Dendritic cell treated with granulocyte-macrophage colony-stimulating factor and Interleukin-4, amounts not matched to agents 40 ng/mL and 50 ng/mL, for 4 days (primary cell): ENCODE measurements around the gene RFNG.

Experiments used
- H3K27ac Mint-ChIP-seq: one replicate; pipeline ENCODE4 v1.8.0; 2022; ENCODE audit warnings: mild to moderate bottlenecking, mixed read lengths
- H3K27me3 Mint-ChIP-seq: one replicate; pipeline ENCODE4 v1.8.0; 2022; ENCODE audit warnings: mild to moderate bottlenecking, mixed read lengths
- H3K36me3 Mint-ChIP-seq: one replicate; pipeline ENCODE4 v1.8.0; 2022; ENCODE audit warnings: low read depth, mixed read lengths
- H3K4me1 Mint-ChIP-seq: one replicate; pipeline ENCODE4 v1.8.0; 2022; ENCODE audit warnings: low read depth, mixed read lengths
- H3K4me3 Mint-ChIP-seq: one replicate; pipeline ENCODE4 v1.8.0; 2022; ENCODE audit warnings: mild to moderate bottlenecking, moderate library complexity, mixed read lengths
- H3K9me3 Mint-ChIP-seq: one replicate; pipeline ENCODE4 v1.8.0; 2022; ENCODE audit warnings: mixed read lengths
- intact Hi-C: fragments of 100-400 bp; cut with micrococcal nuclease; formaldehyde crosslinking; loops from one replicate; pipeline ENCODE4 v1.15.0; 2022

RFNG gene

GRCh38 chr17:82051776-82052637 lies at the start of gene RFNG, which contains the start of gene GPS1:
RFNG (minus strand) TSS chr17:82051811; CDS start chr17:82051766, 45 bp downstream.
GPS1 (plus strand) TSS chr17:82051898; CDS start chr17:82051932, 34 bp downstream.
- Mint-ChIP-seq H3K4me3 (peak within 1 kb of the TSS; percentile 94), H3K27me3 (no peaks in the 10 kb centered on the region), H3K4me1 (peaks cover 46% of the 10 kb centered on the region), H3K36me3 (peaks cover 83% of the 10 kb centered on the region), H3K9me3 (no peaks in the 10 kb centered on the region), H3K27ac (peak within 1 kb of the TSS; percentile 87)
- intact Hi-C loops, result loop anchor here (1.0 kb wide), 1 partner anchor 15 kb away; the partner anchor contains the start of gene DCXR

- H3K4me3 Mint-ChIP-seq, result no peak overlapping the region
- peaks cover 41% of the 10 kb centered on the region for H3K4me1 Mint-ChIP-seq
- peaks cover 5% of the 10 kb centered on the region for H3K27me3 Mint-ChIP-seq
- intact Hi-C loops, result loop anchor here (10.0 kb wide), 1 partner anchor 67 kb away; the partner anchor contains the start of genes DCXR and RAC3
- H3K9me3 Mint-ChIP-seq, result no peaks in the 10 kb centered on the region
- H3K27ac Mint-ChIP-seq, result no peak overlapping the region
- H3K36me3 Mint-ChIP-seq, result peaks cover 24% of the 10 kb centered on the region
Observed at GRCh38 chr17:82101301-82101715, 49.7 kb upstream of the RFNG start.

DNA sequence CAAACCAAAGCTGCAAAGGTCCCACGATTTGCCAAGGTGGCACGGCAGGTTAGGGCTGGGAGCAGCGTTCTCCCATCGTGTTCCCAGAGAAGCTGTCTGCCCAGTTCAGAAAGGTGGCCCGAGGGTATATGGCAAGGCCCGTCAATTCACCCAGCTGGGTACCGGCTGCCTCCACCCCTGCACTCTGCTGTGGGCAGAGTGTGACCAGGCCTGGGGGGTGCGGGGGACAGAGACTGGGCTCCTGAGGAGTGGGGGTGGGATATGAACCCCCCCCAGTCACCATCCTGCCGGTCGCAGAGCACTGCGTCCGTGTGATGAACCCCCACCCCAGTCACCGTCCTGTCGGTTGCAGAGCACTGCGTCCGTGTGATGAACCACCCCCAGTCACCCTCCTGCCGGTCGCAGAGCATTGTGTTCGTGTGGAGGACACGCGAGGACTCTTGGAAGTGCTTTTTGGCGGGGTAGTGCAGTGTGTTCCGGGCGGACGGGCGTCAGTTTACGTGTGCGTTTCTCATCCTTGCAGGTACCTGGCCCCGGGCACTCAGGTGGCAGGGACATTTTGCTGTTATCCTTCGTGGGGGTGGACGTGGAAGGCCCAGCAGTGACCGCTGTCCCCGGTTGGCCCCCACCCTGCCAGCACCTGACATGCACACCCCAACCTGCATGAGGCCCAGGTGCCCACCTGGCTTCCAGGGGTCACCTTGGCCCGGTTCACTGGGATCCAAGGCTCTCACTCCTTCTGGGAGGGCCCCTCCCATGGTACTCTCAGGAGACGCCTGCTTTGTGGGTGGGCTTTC lies 49.1 kb upstream of the RFNG start:
- peaks cover 41% of the 10 kb centered on the region for H3K4me1 Mint-ChIP-seq
- intact Hi-C loops, result loop anchor here (10.0 kb wide), 1 partner anchor 66 kb away; the partner anchor contains the start of genes DCXR and RAC3
- H3K9me3 Mint-ChIP-seq, result no peaks in the 10 kb centered on the region
- H3K27me3 Mint-ChIP-seq, result peaks cover 5% of the 10 kb centered on the region
- H3K36me3 Mint-ChIP-seq, result peaks cover 30% of the 10 kb centered on the region
- no peak overlapping the region for H3K4me3 Mint-ChIP-seq
- H3K27ac Mint-ChIP-seq, result no peak overlapping the region

GRCh38 chr17:82098939-82099763 lies 47.5 kb upstream of the RFNG start:
- H3K27me3 Mint-ChIP-seq, result peaks cover 5% of the 10 kb centered on the region
- peak overlapping the region; percentile 81 for H3K4me3 Mint-ChIP-seq
- H3K9me3 Mint-ChIP-seq, result no peaks in the 10 kb centered on the region

DNA sequence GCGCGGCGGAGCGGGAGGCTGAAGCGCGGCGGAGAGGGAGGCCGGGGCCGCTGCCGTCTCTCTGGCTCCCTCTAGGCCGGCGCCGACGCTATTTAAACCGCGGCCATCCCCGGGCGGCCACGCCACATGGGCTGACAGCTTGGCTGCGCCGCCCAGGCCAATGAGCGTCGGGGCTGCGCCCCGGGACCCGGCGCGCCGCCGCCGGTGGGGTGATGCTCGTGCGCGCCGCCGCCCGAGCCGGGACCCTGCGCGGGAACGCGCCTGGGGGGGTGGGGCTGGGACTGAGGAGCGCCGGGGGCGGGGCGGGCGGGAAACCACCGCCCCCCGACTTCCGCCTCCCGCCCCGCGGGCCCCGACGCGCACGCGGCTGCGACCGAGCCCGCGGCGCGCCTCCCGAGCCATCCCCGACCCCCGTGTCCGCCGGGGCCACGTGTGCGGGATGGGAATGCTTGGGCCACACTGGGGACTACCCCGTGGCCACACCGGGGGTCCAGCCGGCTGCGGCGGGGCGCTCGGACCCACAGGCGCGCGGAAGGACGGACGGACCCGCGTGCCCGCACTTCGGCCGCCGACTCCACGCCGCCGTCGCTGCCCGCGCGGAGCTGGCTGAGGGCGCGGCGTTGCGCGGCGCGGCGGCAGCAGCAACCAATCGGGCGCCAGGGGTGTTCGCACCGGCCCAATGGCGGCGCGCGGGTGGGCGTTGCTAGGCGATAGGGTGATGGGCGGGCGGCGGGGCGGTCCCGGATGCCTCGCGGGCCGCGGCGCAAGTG lies 46.7 kb upstream of the RFNG start, which contains the start of gene FASN:
TSS of gene FASN (minus strand) at position 68 of the 770 bp plus-strand sequence. CDS start 1,791 bp downstream, outside the sequence.
- peak within 1 kb of the TSS; percentile 91 for H3K27ac Mint-ChIP-seq
- peaks cover 39% of the 10 kb centered on the region for H3K4me1 Mint-ChIP-seq
- intact Hi-C loops, result no loop called here
- H3K27me3 Mint-ChIP-seq, result peaks cover 5% of the 10 kb centered on the region
- H3K9me3 Mint-ChIP-seq, result no peaks in the 10 kb centered on the region
- peaks cover 53% of the 10 kb centered on the region for H3K36me3 Mint-ChIP-seq
- peak within 1 kb of the TSS; percentile 83 for H3K4me3 Mint-ChIP-seq

More at GRCh38 chr17:82098939-82099763, 47.5 kb upstream of the RFNG start:
- H3K4me1 Mint-ChIP-seq, result peaks cover 39% of the 10 kb centered on the region
- peak overlapping the region; percentile 91 for H3K27ac Mint-ChIP-seq
- intact Hi-C loops, result no loop called here
- peaks cover 45% of the 10 kb centered on the region for H3K36me3 Mint-ChIP-seq

DNA sequence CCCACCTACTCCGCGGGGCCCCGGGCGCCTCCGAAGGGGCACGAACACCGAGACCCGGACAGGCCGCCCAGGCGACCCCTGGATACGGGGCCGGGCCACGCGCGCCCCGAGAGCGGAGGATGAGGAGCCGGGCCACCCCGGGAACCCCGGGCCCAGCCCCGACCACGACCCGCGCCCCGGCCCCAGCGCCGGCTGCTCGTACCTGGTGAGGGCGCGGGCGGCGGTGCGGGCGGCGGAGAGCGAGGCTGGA lies 46.2 kb upstream of the RFNG start:
- intact Hi-C loops, result no loop called here
- Mint-ChIP-seq H3K4me1 (peaks cover 34% of the 10 kb centered on the region), H3K4me3 (peak overlapping the region; percentile 83), H3K9me3 (no peaks in the 10 kb centered on the region), H3K27me3 (peaks cover 5% of the 10 kb centered on the region), H3K36me3 (peaks cover 58% of the 10 kb centered on the region), H3K27ac (peak overlapping the region; percentile 80)

DNA sequence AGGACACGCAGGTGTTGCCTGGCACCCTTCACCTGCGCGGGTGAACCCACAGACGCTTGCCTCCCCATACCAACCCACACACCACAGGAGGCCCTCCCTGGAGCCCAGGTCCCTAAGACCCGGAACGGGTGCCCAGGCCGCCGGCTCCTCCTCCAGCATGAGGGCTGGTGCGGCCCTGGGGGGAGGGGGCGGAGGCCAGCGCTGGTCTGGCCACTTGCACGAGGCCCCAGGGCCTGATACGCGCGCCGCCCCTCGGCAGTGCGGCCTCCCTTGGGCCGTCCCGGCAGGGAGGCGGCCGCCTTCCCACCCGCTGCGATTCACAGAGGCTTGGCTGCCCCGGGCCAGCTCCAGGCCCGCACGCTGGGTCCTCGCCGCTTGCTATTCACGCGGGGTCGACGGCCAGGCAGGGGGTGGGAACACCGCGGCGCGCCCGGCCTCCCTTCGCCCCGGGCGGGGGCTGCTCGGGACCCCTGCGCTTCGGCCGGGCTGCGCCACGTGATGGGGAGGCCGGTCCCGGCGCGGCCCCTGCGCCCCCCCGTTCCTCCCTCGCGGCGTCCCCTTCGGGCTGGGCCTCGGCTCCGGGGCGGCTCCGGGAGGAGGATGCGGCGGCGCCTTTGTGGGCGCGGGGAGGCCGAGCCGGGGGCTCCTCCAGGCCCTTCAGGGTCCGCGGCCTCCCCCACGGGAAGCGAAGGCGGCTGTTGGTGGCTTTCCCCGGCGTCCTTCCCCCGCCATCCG lies 45.7 kb upstream of the RFNG start:
- Mint-ChIP-seq H3K9me3 (no peaks in the 10 kb centered on the region), H3K4me1 (peaks cover 33% of the 10 kb centered on the region), H3K27me3 (peaks cover 5% of the 10 kb centered on the region), H3K36me3 (peaks cover 63% of the 10 kb centered on the region), H3K4me3 (peak overlapping the region; percentile 83), H3K27ac (peak overlapping the region; percentile 80)
- intact Hi-C loops, result no loop called here

GRCh38 chr17:82096709-82097183 lies 45.1 kb upstream of the RFNG start:
- H3K27me3 Mint-ChIP-seq, result peaks cover 5% of the 10 kb centered on the region
- H3K4me1 Mint-ChIP-seq, result peaks cover 33% of the 10 kb centered on the region
- H3K27ac Mint-ChIP-seq, result peak overlapping the region; percentile 60
- H3K9me3 Mint-ChIP-seq, result no peaks in the 10 kb centered on the region
- peak overlapping the region; percentile 83 for H3K4me3 Mint-ChIP-seq
- intact Hi-C loops, result no loop called here
- H3K36me3 Mint-ChIP-seq, result peaks cover 67% of the 10 kb centered on the region

DNA sequence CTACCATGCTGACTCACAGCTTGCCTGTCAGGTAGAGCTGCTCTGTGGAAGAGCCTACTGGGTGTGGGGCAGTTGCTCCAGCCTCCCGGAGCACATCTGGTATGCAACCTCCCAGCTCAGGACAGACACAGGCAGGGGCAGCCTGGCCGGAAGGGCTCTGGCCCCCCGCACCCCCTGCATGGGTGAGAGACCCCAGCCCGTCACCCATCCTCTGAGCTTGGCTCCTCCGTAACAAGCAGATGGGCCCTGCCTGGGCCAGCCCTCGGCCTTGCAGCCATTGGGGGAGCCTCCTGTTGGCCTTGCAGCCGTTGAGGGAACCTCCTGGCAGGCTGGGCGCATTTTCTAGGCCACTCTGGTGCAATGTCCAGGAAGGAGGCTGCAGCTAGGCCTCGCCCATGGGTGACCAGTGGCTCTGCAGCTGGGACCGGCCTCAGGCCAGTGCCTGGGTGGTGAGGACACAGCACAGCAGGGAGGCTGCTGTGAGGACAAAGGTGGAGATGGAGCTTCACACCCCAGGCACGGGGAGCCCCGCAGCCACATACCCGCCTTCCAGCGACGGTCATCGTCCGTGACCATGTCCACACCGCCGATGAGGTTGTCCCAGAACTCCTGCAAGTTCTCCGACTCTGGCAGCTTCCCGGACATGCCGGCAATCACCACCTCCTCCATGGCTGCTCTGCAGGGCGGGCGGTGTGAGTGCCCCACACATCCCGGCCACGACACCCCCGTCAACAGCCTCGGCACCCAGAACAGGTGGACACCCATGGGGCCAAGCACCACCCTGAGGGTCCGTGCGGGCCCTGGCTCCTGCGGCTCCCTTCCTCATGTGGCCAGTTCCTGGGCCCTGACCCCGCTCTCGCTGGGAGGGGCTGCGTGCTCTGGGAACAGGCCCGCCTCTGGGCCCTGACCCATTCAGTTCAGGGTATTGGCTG lies 44.4 kb upstream of the RFNG start:
- Mint-ChIP-seq H3K9me3 (no peaks in the 10 kb centered on the region), H3K27me3 (peaks cover 5% of the 10 kb centered on the region), H3K36me3 (peaks cover 67% of the 10 kb centered on the region), H3K27ac (peak overlapping the region; percentile 60), H3K4me3 (peak overlapping the region; percentile 83), H3K4me1 (peaks cover 33% of the 10 kb centered on the region)
- intact Hi-C loops, result no loop called here

- Mint-ChIP-seq H3K27ac (no peak overlapping the region), H3K4me3 (no peak overlapping the region), H3K4me1 (peaks cover 29% of the 10 kb centered on the region), H3K36me3 (peaks cover 73% of the 10 kb centered on the region), H3K27me3 (peaks cover 5% of the 10 kb centered on the region), H3K9me3 (no peaks in the 10 kb centered on the region)
- intact Hi-C loops, result no loop called here
Observed at GRCh38 chr17:82094931-82095776, 43.5 kb upstream of the RFNG start.
